HG03060 (cell line): ENCODE results near the gene IQCF6.
"Not testable (repeated sequence)": the region's sequence is repeated elsewhere in the genome, so short reads cannot be mapped to it uniquely, and the experiment has no call there.

Experiments used
- ATAC-seq: cut with Tn5 transposase; IDR thresholded peaks from one replicate; pipeline ENCODE4 v1.9.1; 2021; ENCODE audit warnings: low read depth, moderate number of reproducible peaks; ENCODE audit not compliant: unreplicated experiment

The IQCF6 gene

DNA sequence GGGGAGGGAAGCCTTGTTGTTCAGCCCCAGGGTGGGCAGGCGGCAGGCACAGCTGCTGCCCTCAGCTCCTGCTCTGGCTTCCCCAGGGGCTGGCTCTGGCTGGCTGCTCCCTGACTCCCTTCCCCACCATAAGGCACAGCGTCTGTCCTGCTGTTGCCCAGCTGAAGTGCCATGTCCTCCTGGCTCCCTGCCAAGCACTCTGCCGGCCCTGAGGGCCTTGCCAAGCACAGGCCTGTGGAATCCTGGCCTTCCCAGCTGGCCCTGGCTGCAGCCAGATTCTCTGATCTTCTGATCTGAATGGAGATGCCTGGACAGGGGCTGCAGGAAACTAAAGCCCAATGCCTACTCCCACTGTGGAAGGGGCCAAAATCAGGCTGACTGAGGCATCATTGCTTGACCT, 1.1 kb downstream of the IQCF6 start:
- no peak for ATAC-seq

DNA sequence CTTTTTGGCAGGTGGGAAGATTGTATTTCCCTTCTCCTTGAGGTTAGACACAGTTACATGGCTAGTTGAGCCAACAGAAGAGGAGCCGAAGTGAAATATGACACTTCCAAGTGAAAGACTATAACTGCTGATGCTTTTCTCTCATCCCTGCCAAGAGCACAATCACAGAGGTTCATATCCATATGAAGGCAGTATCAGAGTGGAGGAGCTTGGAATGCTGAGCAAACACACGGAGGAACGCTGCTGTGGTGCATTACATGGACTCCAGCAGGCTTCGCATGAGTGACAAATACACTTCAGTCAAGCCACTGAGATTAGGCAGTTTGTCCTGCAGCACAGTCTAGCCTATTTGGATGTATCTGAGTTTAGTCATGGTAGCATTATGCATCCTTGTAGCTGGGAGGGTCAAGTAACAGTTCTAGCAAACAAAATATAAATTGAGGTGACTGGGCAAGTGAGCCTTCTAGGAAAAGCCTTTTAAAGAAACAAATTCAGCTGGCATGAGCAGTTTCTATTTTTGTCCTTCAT, 5.4 kb downstream of the IQCF6 start:
- ATAC-seq, result no peak

DNA sequence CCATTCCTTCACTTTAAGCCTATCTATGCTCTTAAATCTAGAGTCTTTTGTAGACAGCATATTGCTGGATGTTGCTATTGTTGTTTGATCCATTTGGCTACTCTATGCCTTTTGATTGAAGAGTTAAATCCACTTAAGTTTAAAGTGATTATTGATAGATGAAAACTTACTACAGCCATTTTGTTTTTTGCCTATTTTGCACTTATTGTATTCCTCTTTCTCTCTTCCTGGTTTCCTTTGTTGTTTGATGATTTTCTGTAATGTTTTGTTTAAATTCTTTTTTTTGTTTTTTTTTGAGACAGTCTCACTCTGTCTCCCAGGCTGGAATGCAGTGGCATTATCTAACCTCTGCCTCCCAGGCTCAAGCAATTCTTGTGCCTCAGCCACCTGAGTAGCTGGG, 19.8 kb downstream of the IQCF6 start:
- ATAC-seq, result no peak

DNA sequence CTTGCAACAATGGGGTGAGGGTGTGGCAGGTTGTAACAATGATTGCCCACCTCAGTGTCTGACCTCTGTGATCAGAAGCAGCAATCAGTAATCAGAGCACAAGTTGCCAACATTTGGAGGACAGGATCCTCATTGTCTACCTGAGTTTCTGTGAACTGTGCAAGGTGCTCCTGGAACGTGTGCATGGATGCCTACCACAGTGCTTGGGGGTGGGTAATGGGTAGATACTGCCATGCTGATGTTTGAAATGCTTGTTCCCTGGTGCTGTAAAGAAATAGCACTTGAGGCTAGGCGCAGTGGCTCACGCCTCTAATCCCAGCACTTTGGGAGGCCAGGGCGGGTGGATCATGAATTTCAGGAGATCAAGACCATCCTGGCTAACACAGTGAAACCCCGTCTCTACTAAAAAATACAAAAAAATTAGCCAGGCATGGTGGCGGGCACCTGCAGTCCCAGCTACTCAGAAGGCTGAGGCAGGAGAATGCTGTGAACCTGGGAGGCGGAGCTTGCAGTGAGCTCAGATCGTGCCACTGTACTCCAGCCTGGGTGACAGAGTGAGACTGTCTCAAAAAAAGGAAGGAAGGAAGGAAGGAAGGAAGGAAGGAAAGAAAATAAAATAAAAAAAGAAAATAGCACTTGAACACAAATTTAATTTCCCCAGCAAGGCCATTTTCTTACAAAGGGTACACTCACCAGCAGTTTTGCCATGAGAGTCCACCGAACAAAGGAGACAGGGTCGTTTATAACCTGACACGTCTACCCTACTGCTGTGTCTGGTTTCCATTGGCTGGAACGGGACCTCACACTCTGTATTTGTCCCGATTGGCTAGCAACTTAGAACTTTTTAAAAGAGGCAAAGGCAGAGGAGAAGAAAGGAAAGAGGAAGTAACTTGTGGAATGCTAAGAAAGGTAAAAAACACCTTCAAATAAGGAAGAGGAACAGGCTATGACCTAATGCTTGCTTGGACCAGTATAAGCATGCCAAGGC, 25.0 kb downstream of the IQCF6 start:
- ATAC-seq, result not testable (repeated sequence)

GRCh38 chr3:51751287-51751686, 27.8 kb downstream of the IQCF6 start:
- no peak for ATAC-seq

DNA sequence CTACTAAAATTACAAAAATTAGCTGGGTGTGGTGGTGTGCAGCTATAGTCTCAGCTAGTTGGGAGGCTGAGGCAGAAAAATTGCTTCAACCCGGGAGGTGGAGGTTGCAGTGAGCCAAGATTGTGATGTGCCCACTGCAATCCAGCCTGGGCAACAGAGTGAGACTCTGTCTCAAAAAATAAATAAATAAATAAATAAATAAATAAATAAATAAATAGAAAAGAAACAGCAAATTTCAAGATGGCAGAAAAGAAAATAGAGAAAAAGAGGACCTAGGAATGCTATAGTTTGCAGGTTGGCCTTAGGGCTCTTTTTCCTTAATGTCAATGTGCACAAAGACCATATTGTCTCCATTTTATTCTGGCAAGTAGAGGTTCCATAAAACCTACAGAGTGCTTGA, 28.2 kb downstream of the IQCF6 start:
- ATAC-seq, result no peak

DNA sequence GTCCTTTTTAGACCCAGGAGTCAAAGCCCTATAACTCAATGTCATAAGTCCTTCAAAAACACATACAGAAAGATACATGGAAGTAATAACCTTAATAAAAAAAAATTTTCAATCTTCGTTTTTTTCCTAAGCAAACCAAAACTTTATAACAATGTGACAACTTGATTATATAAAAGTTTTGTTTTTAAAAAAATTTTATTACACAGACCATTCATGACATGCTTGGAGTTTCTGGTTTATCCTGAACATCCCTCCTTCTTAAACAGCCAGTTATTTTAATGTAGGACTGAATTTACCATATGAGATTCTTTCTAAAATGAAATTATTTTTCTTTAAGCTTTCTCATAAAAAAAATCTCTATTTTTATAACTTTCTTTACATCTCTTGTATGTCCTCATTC, 30.7 kb downstream of the IQCF6 start:
- no peak for ATAC-seq

DNA sequence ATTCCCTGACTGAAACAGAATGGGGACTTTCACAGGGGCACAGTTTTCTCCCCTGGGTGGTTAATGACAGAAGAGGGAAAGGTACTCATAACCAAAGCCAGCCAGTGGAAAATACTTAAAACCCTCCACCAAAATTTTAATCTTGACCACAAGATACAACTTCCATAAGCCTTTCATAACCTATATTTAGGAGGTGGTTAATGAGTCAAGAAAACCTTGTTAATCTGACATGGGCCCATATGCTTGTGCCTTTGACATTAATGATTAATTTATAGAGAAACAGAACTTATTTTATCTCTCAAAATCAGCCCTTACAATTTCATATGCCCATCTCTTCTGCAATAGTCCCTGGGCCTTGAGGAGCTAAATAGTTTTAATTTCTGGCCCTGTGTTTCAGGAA, 31.2 kb downstream of the IQCF6 start:
- no peak for ATAC-seq

GRCh38 chr3:51742978-51743377, 36.1 kb downstream of the IQCF6 start:
- ATAC-seq, result not testable (repeated sequence)

DNA sequence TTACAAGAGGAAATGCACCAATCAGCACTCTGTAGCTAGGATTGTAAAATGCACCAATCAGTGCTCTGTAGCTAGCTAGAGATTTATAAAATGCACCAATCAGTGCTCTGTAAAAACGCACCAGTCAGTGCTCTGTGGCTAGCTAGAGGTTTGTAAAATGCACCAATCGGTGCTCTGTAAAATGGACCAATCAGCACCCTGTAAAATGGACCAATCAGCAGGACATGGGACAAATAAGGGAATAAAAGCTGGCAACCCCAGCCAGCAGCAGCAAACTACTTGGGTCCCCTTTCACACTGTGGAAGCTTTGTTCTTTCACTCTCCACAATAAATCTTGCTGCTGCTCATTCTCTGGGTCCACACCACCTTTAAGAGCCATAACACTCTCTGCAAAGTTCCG, 36.7 kb downstream of the IQCF6 start:
- not testable (repeated sequence) for ATAC-seq

DNA sequence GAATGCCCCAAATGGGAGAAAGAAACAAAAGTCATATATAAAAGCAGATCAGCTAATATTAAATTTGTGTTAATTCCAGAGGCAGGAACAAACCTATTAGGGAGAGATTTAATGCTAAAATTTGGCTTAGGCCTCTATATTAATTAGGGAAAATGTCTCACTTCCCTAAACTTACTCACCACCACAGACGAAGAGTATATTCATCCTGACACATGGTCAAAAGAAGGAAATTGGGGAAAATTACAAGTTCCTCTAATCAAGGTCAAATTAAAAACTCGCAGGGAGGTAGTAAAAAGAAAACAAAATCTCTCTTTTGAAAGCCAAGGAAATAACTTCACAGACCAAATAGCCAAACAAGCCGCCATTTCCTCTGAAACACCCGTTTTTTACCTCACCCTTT, 39.9 kb downstream of the IQCF6 start:
- no peak for ATAC-seq

DNA sequence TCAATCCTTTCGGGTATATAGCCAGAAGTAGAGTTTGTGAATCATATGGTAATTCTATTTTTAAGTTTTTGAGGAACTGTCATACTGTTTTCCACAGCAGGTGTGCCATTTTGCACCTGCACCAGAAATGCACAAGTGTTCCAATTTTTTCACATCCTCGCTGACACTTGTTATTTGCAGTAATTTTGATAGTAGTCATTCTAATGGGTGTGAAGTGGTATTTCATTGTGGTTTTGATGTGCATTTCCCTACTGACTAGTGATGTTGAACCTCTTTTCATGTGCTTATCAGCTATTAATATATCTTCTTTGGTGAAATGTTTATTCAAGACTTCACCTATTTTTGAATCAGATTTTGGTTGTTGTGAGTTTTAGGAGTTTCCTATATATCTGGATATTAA, 43.1 kb downstream of the IQCF6 start:
- no peak for ATAC-seq

- no peak for ATAC-seq
Observed at GRCh38 chr3:51735039-51735438, 44.0 kb downstream of the IQCF6 start.

DNA sequence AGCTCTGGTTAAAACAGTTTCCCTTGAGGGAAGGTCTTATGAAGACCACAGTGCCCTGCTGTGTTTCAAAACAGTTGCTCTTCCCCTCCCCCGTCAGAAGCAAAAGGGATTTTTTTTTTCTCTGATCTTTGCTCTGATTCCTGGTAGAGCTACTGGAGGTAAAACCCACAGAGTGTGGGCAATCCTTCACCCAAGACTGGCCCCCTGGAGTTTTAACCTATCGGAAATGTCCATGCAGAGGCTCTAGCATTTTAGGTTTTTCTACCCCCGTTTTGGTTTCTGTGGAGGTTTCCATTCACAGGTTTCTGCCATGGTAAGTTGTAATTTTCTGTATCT, 44.5 kb downstream of the IQCF6 start:
- ATAC-seq, result no peak

- no peak for ATAC-seq
Observed at GRCh38 chr3:51733859-51734571, 45.0 kb downstream of the IQCF6 start.

- no peak for ATAC-seq
Observed at GRCh38 chr3:51729042-51729633, 49.9 kb downstream of the IQCF6 start.
